Choroid plexus epithelial cell (primary cell): Measurements from ENCODE around the gene DYNC1I2.
A peak's percentile ranks its signal among the peaks of the same experiment; 100 is the strongest.

ENCODE experiments used
- DNase-seq: peaks from one replicate; pipeline ENCODE4 v3.0.0-alpha.2; 2010; ENCODE audit warnings: low read depth
- H3K4me3 ChIP-seq: 2 replicates; pipeline ENCODE4 v1.5.1; 2011; ENCODE audit warnings: low read depth, mild to moderate bottlenecking, control low read depth, low read length, moderate library complexity
- CTCF ChIP-seq: conservative IDR thresholded peaks from 2 replicates; pipeline ENCODE4 v1.5.1; 2011; ENCODE audit warnings: low read depth, mild to moderate bottlenecking, control low read depth, inconsistent platforms, low read length, moderate library complexity

The DYNC1I2 gene

GRCh38 chr2:171791361-171791760 lies 104.1 kb downstream of the DYNC1I2 start:
- no peak for TF ChIP-seq CTCF
- no peak overlapping the region for H3K4me3 ChIP-seq

GRCh38 chr2:171792157-171792556 lies 104.9 kb downstream of the DYNC1I2 start:
- H3K4me3 ChIP-seq: no peak overlapping the region
- DNase-seq: no peak
- no peak for TF ChIP-seq CTCF

More at GRCh38 chr2:171791361-171791760, 104.1 kb downstream of the DYNC1I2 start:
- DNase-seq: no peak

- no peak for DNase-seq
- no peak for TF ChIP-seq CTCF
- H3K4me3 ChIP-seq: no peak overlapping the region
These were observed 105.8 kb downstream of the DYNC1I2 start for GRCh38 chr2:171792886-171793580.

- peak; percentile 14 for DNase-seq
These were observed 106.7 kb downstream of the DYNC1I2 start for GRCh38 chr2:171793691-171794678.

GRCh38 chr2:171794918-171795317 lies 107.6 kb downstream of the DYNC1I2 start:
- no peak for TF ChIP-seq CTCF

More at GRCh38 chr2:171793691-171794678, 106.7 kb downstream of the DYNC1I2 start:
- no peak overlapping the region for H3K4me3 ChIP-seq
- TF ChIP-seq CTCF: no peak

More at GRCh38 chr2:171794918-171795317, 107.6 kb downstream of the DYNC1I2 start:
- no peak for DNase-seq
- no peak overlapping the region for H3K4me3 ChIP-seq
